Epithelial cell of esophagus (primary cell): ENCODE data around the gene AKR1D1.
"Not testable (repeated sequence)": the region's sequence is repeated elsewhere in the genome, so short reads cannot be mapped to it uniquely, and the experiment has no call there.

Experiments
- DNase-seq: peaks from one replicate; pipeline ENCODE4 v3.0.0; 2010; ENCODE audit warnings: low read depth
- H3K4me3 ChIP-seq: 2 replicates; pipeline ENCODE4 v1.5.1; 2011; ENCODE audit warnings: mild to moderate bottlenecking, low read length, control low read depth
- TF ChIP-seq, protein P1 (sequence below): IDR thresholded peaks from 2 replicates; pipeline ENCODE4 v1.5.1; 2011; ENCODE audit warnings: low read depth, mild to moderate bottlenecking, low read length, control low read depth, inconsistent platforms; ENCODE audit not compliant: insufficient read depth; ENCODE audit errors: missing control alignments

AKR1D1 gene

GRCh38 chr7:138032770-138033169, 43.5 kb upstream of the AKR1D1 start:
- TF ChIP-seq, protein P1, sequence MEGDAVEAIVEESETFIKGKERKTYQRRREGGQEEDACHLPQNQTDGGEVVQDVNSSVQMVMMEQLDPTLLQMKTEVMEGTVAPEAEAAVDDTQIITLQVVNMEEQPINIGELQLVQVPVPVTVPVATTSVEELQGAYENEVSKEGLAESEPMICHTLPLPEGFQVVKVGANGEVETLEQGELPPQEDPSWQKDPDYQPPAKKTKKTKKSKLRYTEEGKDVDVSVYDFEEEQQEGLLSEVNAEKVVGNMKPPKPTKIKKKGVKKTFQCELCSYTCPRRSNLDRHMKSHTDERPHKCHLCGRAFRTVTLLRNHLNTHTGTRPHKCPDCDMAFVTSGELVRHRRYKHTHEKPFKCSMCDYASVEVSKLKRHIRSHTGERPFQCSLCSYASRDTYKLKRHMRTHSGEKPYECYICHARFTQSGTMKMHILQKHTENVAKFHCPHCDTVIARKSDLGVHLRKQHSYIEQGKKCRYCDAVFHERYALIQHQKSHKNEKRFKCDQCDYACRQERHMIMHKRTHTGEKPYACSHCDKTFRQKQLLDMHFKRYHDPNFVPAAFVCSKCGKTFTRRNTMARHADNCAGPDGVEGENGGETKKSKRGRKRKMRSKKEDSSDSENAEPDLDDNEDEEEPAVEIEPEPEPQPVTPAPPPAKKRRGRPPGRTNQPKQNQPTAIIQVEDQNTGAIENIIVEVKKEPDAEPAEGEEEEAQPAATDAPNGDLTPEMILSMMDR: no peak
- DNase-seq: no peak
- no peak overlapping the region for H3K4me3 ChIP-seq

DNA sequence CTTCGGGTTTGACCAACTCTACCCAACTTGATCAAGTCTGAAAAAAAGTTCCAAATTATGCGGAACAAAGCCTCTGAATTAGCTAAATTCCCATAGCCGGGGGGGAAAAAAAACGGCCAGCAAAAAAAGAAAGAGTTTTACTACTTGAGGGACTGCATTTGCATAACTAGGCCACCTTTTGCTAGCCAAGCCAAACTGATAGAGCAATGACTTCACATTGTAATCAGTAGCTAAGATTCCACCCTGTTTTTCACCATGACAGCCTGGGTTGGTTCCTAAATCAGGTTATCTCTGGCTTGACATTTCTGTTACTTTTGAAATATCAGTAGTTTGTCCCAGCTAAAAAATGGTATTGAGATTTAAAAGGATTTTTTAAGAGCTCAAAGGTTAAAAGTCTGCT, 43.0 kb upstream of the AKR1D1 start:
- H3K4me3 ChIP-seq: no peak overlapping the region
- TF ChIP-seq, protein P1: no peak
- DNase-seq: no peak

GRCh38 chr7:138036135-138036534, 40.1 kb upstream of the AKR1D1 start:
- H3K4me3 ChIP-seq: no peak overlapping the region
- no peak for DNase-seq
- TF ChIP-seq, protein P1: no peak

DNA sequence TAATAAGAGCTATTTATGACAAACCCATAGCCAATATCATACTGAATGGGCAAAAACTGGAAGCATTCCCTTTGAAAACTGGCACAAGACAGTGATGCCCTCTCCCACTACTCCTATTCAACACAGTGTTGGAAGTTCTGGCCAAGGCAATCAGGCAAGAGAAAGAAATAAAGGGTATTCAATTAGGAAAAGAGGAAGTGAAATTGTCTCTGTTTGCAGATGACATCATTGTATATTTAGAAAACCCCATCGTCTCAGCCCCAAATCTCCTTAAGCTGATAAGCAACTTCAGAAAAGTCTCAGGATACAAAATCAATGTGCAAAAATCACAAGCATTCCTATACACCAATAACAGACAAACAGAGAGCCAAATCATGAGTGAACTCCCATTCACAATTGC, 36.2 kb upstream of the AKR1D1 start:
- DNase-seq: not testable (repeated sequence)

DNA sequence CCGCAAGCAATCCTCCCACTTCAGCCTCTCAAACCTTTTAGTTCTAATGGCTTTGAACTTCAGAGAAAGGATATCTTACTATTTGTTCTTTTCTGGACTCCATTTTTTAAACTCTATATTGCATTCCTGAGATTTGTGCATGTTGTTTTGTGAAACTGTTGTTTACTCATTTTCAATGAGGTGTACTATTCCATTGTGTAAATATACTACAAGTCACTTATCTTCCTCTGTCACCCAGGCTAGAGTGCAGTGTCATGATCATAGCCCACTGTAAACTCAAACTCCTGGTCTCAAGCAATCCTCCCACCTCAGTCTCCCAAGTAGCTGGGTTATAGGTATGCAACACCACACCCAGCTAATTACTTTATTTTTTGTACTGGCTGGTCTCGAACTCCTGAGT, 31.4 kb upstream of the AKR1D1 start:
- TF ChIP-seq, protein P1: no peak
- no peak overlapping the region for H3K4me3 ChIP-seq
- no peak for DNase-seq

More for the DNA sequence above, 36.2 kb upstream of the AKR1D1 start:
- not testable (repeated sequence) for H3K4me3 ChIP-seq

DNA sequence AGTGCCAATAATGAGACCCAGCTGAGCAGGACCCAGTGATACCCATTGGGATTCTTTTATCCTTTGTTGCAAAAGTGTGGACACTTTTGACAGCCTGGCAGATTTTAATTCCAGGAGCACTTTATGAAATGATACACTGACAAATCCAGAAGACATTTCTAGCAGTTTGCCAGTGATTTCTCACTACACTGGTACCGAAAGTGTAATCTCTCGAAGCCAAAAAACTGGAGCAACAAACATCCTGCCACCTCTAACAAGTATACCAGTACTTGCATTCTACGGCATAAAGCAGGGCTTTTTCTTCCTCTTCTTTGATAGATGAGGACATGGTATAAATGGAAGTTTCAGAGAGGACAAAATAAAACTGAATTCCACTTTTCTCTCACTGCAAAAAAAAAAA, 28.4 kb upstream of the AKR1D1 start:
- TF ChIP-seq, protein P1: no peak
- H3K4me3 ChIP-seq: no peak overlapping the region
- no peak for DNase-seq

DNA sequence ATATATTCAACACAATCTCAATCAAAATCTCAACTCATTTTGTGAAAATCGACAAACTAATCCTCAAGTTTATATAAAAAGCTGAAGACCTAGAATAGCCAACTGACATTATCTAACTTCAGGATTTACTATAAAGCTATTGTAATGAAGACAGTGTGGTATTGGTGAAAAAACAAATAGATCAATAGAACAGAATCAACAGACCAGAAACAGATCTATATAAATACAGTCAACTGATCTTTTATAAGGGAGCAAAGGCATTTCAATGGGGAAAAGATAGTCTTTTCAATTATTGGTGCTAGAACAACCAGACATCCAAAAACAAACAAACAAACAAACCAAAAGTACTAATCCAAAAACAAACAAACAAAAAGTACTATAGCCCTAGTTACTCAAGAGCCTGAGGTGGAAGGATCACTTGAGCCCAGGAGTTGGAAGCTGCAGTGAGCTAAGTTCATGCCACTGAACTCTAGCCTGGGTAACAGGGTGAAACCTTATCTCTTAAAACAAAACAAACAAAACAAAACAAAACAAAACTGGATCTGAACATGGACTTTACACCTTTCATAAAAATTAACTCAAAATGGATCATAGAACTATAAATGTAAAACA, 26.6 kb upstream of the AKR1D1 start:
- TF ChIP-seq, protein P1: no peak
- no peak for DNase-seq
- no peak overlapping the region for H3K4me3 ChIP-seq

GRCh38 chr7:138051712-138052247, 24.5 kb upstream of the AKR1D1 start:
- DNase-seq: not testable (repeated sequence)

More at GRCh38 chr7:138051712-138052247, 24.5 kb upstream of the AKR1D1 start:
- H3K4me3 ChIP-seq: not testable (repeated sequence)
